Caco-2 (cell line): ENCODE data around the gene SMIM24. TPM values are rescaled to one million over a fixed set of nuclear protein-coding genes. Genes with fewer than 3 reads are reported as not detected.
"Not testable (repeated sequence)": the region's sequence is repeated elsewhere in the genome, so short reads cannot be mapped to it uniquely, and the experiment has no call there.

Experiments
- BruUV-seq: library from RNA; stranded (reverse); fragments of 400-500 nt; replicated peaks from 2 replicates; lab custom pipeline; 2021; lab: Mats Ljungman, UMichigan
- CTCF ChIA-PET: fragments of 300-600 bp; sonication (Branson Sonifier 250); formaldehyde crosslinking; loops from one replicate; lab custom pipeline; 2022; ENCODE audit warnings: antibody characterized with exemption; lab: Charles Lee
- POLR2A ChIA-PET: fragments of 300-600 bp; sonication (Branson Sonifier 250); formaldehyde crosslinking; loops from one replicate; lab custom pipeline; 2022; ENCODE audit warnings: antibody characterized with exemption; lab: Charles Lee
- DNase-seq, 2 experiments: peaks; one replicate each; pipeline versions ENCODE4 v3.0.0 to v3.0.0-alpha.2; 2020 to 2022
- H3K27me3 ChIP-seq: replicated peaks from 2 replicates; pipeline ENCODE4 v1.6.0; 2011; ENCODE audit warnings: low read length; ENCODE audit not compliant: control insufficient read depth, insufficient read depth
- H3K36me3 ChIP-seq: 2 replicates; pipeline ENCODE4 v1.5.1; 2011; ENCODE audit warnings: low read length; ENCODE audit not compliant: control insufficient read depth, insufficient read depth
- H3K4me1 ChIP-seq: fragments of 250-450 bp; sonication (Bioruptor Pico); 2 replicates; pipeline ENCODE4 v1.5.1; 2020; ENCODE audit warnings: mild to moderate bottlenecking
- H3K4me3 ChIP-seq: 2 replicates; pipeline ENCODE4 v1.5.1; 2011; ENCODE audit warnings: low read depth, mild to moderate bottlenecking, control low read depth, low read length
- H3K9me3 ChIP-seq: fragments of 250-450 bp; sonication (Bioruptor Pico); 2 replicates; pipeline ENCODE4 v1.5.1; 2020; ENCODE audit warnings: mild to moderate bottlenecking, moderate library complexity
- H3K27ac Mint-ChIP-seq: one replicate; pipeline ENCODE4 v1.8.0; 2022; ENCODE audit warnings: mixed read lengths; ENCODE audit not compliant: unreplicated experiment
- H3K27me3 Mint-ChIP-seq: one replicate; pipeline ENCODE4 v1.8.0; 2022; ENCODE audit warnings: mixed read lengths; ENCODE audit not compliant: insufficient read depth, unreplicated experiment
- H3K36me3 Mint-ChIP-seq: one replicate; pipeline ENCODE4 v1.8.0; 2022; ENCODE audit warnings: mild to moderate bottlenecking, mixed read lengths; ENCODE audit not compliant: insufficient read depth, unreplicated experiment
- H3K4me1 Mint-ChIP-seq: one replicate; pipeline ENCODE4 v1.8.0; 2022; ENCODE audit warnings: low read depth, mixed read lengths; ENCODE audit not compliant: unreplicated experiment
- H3K4me3 Mint-ChIP-seq: one replicate; pipeline ENCODE4 v1.8.0; 2022; ENCODE audit warnings: mild to moderate bottlenecking, moderate library complexity, mixed read lengths; ENCODE audit not compliant: unreplicated experiment
- H3K9me3 Mint-ChIP-seq: one replicate; pipeline ENCODE4 v1.8.0; 2022; ENCODE audit warnings: mixed read lengths; ENCODE audit not compliant: unreplicated experiment
- intact Hi-C: fragments of 100-400 bp; cut with micrococcal nuclease; formaldehyde crosslinking; loops from one replicate; pipeline ENCODE4 v1.10.0; 2022; ENCODE audit not compliant: unreplicated experiment
- total RNA-seq: library from RNA; stranded (reverse); gene quantifications from 2 replicates; pipeline ENCODE4 v1.2.3, GENCODE V29; 2022
- TF ChIP-seq, protein P1 (sequence below), 2 experiments: fragments of 200-600 bp in 1 of 2; IDR thresholded peaks; 1 replicate in 1 of 2; 2 replicates in 1 of 2; pipeline versions ENCODE4 v1.5.1 to v1.8.0; 2011 to 2022; ENCODE audit warnings: antibody characterized with exemption in 1 of 2, control low read depth in 1 of 2, inconsistent platforms in 1 of 2, low read depth in 1 of 2, low read length in 1 of 2, mild to moderate bottlenecking in 1 of 2, moderate library complexity in 1 of 2; ENCODE audit not compliant: insufficient read depth in 1 of 2, severe bottlenecking in 1 of 2, unreplicated experiment in 1 of 2

The SMIM24 gene
- total RNA-seq, 1 experiment from 2014 or later = 1.7 TPM

DNA sequence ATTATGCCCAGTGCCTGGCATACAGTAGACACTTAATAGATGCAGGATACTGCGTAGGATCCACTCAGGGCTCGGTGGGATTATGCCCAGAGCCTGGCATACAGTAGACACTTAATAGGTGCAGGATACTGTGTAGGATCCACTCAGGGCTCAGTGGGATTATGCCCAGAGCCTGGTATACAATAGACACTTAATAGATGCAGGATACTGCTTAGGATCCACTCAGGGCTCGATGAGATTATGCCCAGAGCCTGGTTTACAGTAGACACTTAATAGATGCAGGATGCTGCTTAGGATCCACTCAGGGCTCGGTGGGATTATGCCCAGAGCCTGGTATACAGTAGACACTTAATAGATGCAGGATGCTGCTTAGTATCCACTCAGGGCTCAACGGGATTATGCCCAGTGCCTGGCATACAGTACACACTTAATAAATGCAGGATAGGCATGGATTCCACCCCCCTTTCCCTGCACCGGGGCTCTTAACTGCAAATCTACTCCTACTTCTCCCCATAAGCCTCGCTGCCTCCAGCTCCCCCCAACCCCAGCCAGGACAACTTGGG is 24.9 kb downstream of the SMIM24 start:
- Mint-ChIP-seq H3K27ac (no peak overlapping the region), H3K4me3 (no peak overlapping the region), H3K36me3 (peaks cover 6% of the 10 kb centered on the region), H3K4me1 (no peaks in the 10 kb centered on the region), H3K9me3 (no peaks in the 10 kb centered on the region), H3K27me3 (no peaks in the 10 kb centered on the region)
- no peak for DNase-seq
- Histone ChIP-seq H3K27me3 (no peaks in the 10 kb centered on the region), H3K4me1 (0 out of 2 replicates have a peak, but pooled peaks cover 5% of the 10 kb centered on the region), H3K4me3 (no peak overlapping the region), H3K36me3 (no peaks in the 10 kb centered on the region), H3K9me3 (no peaks in the 10 kb centered on the region)
- POLR2A ChIA-PET = no interaction called here
- TF ChIP-seq, protein P1, sequence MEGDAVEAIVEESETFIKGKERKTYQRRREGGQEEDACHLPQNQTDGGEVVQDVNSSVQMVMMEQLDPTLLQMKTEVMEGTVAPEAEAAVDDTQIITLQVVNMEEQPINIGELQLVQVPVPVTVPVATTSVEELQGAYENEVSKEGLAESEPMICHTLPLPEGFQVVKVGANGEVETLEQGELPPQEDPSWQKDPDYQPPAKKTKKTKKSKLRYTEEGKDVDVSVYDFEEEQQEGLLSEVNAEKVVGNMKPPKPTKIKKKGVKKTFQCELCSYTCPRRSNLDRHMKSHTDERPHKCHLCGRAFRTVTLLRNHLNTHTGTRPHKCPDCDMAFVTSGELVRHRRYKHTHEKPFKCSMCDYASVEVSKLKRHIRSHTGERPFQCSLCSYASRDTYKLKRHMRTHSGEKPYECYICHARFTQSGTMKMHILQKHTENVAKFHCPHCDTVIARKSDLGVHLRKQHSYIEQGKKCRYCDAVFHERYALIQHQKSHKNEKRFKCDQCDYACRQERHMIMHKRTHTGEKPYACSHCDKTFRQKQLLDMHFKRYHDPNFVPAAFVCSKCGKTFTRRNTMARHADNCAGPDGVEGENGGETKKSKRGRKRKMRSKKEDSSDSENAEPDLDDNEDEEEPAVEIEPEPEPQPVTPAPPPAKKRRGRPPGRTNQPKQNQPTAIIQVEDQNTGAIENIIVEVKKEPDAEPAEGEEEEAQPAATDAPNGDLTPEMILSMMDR (IDR thresholded peaks at IDR 0.05; ENCODE audit: insufficient read depth in 1 of 2, low read depth in 1 of 2, low read length in 1 of 2, severe bottlenecking in 1 of 2, unreplicated experiment in 1 of 2) = no peak
- BruUV-seq = no TSS peak
- intact Hi-C loops = no loop called here
- CTCF ChIA-PET = no interaction called here

DNA sequence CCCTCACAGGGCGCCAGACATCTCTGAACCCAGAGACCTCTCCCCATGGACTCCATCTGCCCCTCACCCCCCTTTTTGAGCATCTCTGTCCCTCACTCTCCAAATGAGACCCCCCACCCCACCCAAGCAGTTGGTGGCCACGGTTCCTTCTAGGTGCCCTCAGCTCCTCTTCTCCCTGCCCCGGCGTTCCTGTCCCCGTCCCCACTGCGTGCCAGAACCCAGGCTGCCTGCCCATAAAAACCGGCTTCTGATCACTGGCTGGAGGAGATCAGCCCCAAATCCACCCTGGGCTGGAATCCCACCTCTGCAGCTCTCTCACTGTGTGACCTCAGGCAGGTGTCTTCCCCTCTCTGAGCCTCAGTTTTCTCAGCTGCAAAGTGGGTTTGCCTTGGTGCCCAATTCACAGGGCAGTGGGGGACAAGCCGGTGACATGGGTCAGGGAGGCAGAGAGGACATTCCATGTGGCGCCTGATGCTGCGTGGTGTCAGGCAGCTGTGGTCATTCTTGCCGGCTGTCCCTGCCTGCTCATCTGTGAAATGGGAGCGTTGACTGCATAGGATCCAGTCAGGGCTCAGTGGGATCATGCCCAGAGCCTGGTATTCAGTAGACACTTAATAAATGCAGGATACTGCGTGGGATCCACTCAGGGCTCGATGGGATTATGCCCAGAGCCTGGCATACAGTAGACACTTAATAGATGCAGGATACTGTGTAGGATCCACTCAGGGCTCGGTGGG is 25.5 kb downstream of the SMIM24 start:
- BruUV-seq = no TSS peak
- Histone ChIP-seq H3K4me3 (no peak overlapping the region), H3K27me3 (no peaks in the 10 kb centered on the region), H3K9me3 (no peaks in the 10 kb centered on the region), H3K36me3 (no peaks in the 10 kb centered on the region), H3K4me1 (0 out of 2 replicates have a peak, but pooled peaks cover 5% of the 10 kb centered on the region)
- TF ChIP-seq, protein P1 (IDR thresholded peaks at IDR 0.05; ENCODE audit: insufficient read depth in 1 of 2, low read depth in 1 of 2, low read length in 1 of 2, severe bottlenecking in 1 of 2, unreplicated experiment in 1 of 2) = no peak
- H3K36me3 Mint-ChIP-seq = peaks cover 6% of the 10 kb centered on the region
- no peaks in the 10 kb centered on the region for H3K9me3 Mint-ChIP-seq
- H3K27ac Mint-ChIP-seq = no peak overlapping the region
- H3K4me1 Mint-ChIP-seq = no peaks in the 10 kb centered on the region
- intact Hi-C loops = no loop called here
- CTCF ChIA-PET = no interaction called here
- H3K4me3 Mint-ChIP-seq = no peak overlapping the region
- POLR2A ChIA-PET = no interaction called here
- DNase-seq = no peak
- no peaks in the 10 kb centered on the region for H3K27me3 Mint-ChIP-seq

DNA sequence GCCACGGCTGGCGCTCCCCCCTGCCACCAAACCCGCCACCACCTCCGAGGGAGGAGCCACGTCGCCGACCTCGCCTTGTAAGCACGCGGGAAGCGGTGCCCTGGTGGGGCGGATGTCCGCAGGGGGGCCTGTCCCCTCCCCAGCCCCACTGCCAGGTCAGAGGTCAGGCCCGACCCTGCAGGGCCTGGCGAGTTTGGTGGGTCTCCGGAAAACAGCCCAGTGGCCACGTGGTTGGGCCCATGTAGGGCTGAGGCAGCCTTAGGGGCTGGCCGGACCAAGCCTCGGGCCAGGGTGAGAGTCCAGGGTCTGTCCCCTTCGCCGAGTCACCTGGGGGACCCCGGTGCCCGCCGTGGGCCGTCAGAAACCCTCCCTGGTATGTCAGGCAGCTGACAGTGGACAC is 26.5 kb downstream of the SMIM24 start:
- Mint-ChIP-seq H3K4me1 (no peaks in the 10 kb centered on the region), H3K36me3 (peaks cover 6% of the 10 kb centered on the region), H3K27ac (no peak overlapping the region), H3K27me3 (no peaks in the 10 kb centered on the region), H3K9me3 (no peaks in the 10 kb centered on the region), H3K4me3 (no peak overlapping the region)
- H3K4me3 ChIP-seq = no peak overlapping the region
- ChIA-PET POLR2A (no interaction called here), CTCF (no interaction called here)
- H3K4me1 ChIP-seq = 0 out of 2 replicates have a peak, but pooled peaks cover 5% of the 10 kb centered on the region
- intact Hi-C loops = no loop called here
- H3K36me3 ChIP-seq = no peaks in the 10 kb centered on the region
- TF ChIP-seq, protein P1 (IDR thresholded peaks at IDR 0.05; ENCODE audit: insufficient read depth in 1 of 2, low read depth in 1 of 2, low read length in 1 of 2, severe bottlenecking in 1 of 2, unreplicated experiment in 1 of 2) = no peak
- H3K27me3 ChIP-seq = no peaks in the 10 kb centered on the region
- no peaks in the 10 kb centered on the region for H3K9me3 ChIP-seq
- DNase-seq = no peak
- no TSS peak for BruUV-seq

DNA sequence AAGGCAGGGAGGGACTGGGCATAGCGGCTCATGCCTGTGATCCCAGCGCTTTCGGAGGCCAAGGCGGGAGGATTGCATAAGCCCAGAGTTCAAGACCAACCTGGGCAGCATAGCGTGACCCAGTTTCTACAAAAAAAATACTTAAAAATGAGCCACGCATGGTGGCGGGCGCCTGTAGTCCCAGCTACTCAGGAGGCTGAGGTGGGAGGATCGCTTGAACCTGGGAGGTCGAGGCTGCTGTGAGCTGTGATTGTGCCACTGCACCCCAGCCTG is 27.4 kb downstream of the SMIM24 start:
- H3K4me3 ChIP-seq, H3K4me1 Mint-ChIP-seq, H3K36me3 ChIP-seq, CTCF ChIA-PET, intact Hi-C loops, DNase-seq, H3K27me3 Mint-ChIP-seq, H3K9me3 ChIP-seq, H3K4me3 Mint-ChIP-seq, H3K36me3 Mint-ChIP-seq, H3K27me3 ChIP-seq, H3K9me3 Mint-ChIP-seq, H3K4me1 ChIP-seq, POLR2A ChIA-PET, BruUV-seq, H3K27ac Mint-ChIP-seq: not testable (repeated sequence)
